Smooth muscle cell (in vitro differentiated cells): Measurements from ENCODE around the gene ASXL2. TPM values are rescaled to one million over a fixed set of nuclear protein-coding genes. Genes with fewer than 3 reads are reported as not detected.

Experiments used
- DNase-seq: peaks from one replicate; lab custom pipeline; 2025; ENCODE audit not compliant: unreplicated experiment; lab: John Stamatoyannopoulos, UW
- H2AFZ ChIP-seq: fragments of 200-600 bp; sonication (generic); 2 replicates; pipeline ENCODE4 v1.6.0; 2016; ENCODE audit warnings: antibody characterized with exemption, low read depth, mild to moderate bottlenecking
- H3F3A ChIP-seq: fragments of 200-600 bp; sonication (generic); 2 replicates; pipeline ENCODE4 v1.6.0; 2017; ENCODE audit warnings: antibody characterized with exemption, low read depth
- H3K27ac ChIP-seq: fragments of 200-600 bp; sonication (generic); 2 replicates; pipeline ENCODE4 v1.5.1; 2016; ENCODE audit warnings: low read depth, mild to moderate bottlenecking
- H3K27me3 ChIP-seq: fragments of 200-600 bp; sonication (generic); 2 replicates; pipeline ENCODE4 v1.6.1; 2016; ENCODE audit warnings: low read depth, mild to moderate bottlenecking
- H3K36me3 ChIP-seq: fragments of 200-600 bp; sonication (generic); 2 replicates; pipeline ENCODE4 v1.5.1; 2016; ENCODE audit warnings: low read depth
- H3K4me1 ChIP-seq: fragments of 200-600 bp; sonication (generic); 2 replicates; pipeline ENCODE4 v1.5.1; 2016; ENCODE audit warnings: low read depth
- H3K4me2 ChIP-seq: fragments of 200-600 bp; sonication (generic); 2 replicates; pipeline ENCODE4 v1.6.0; 2016; ENCODE audit warnings: mild to moderate bottlenecking
- H3K4me3 ChIP-seq: fragments of 200-600 bp; sonication (generic); 2 replicates; pipeline ENCODE4 v1.5.1; 2016; ENCODE audit warnings: mild to moderate bottlenecking
- H3K79me2 ChIP-seq: fragments of 200-600 bp; sonication (generic); 2 replicates; pipeline ENCODE4 v1.6.0; 2016; ENCODE audit warnings: low read depth, mild to moderate bottlenecking
- H3K9ac ChIP-seq: fragments of 200-600 bp; sonication (generic); 2 replicates; pipeline ENCODE4 v1.6.0; 2016; ENCODE audit warnings: low read depth
- H3K9me3 ChIP-seq: fragments of 200-600 bp; sonication (generic); replicated peaks from 2 replicates; pipeline ENCODE4 v1.5.1; 2016; ENCODE audit warnings: low read depth
- H4K20me1 ChIP-seq: fragments of 200-600 bp; sonication (generic); 2 replicates; pipeline ENCODE4 v1.6.0; 2016; ENCODE audit warnings: low read depth
- WGBS: methylation state at CpG from one replicate; pipeline ENCODE4 v1.1.7; 2016; ENCODE audit warnings: low lambda C conversion rate; 5-methylcytosine and 5-hydroxymethylcytosine counted together
- polyA plus RNA-seq: library from polyadenylated mRNA; unstranded; fragments of >200 nt; fragmentation: Nextera tagmentation; extraction: Ambion mirVana; gene quantifications from 2 replicates; pipeline ENCODE4 v1.2.1, GENCODE V29; 2016
- total RNA-seq: library from RNA; depleted of rRNA; stranded (reverse); fragments of >200 nt; gene quantifications from 2 replicates; pipeline ENCODE4 v1.2.3, GENCODE V29; 2014
- TF ChIP-seq, protein P1 (sequence below): fragments of 200-600 bp; sonication (generic); IDR thresholded peaks from 2 replicates; pipeline ENCODE4 v1.5.1; 2017; ENCODE audit warnings: borderline replicate concordance, mild to moderate bottlenecking, antibody characterized with exemption; ENCODE audit not compliant: insufficient read depth, poor library complexity, severe bottlenecking

The ASXL2 gene
- 10.1 and 13.2 TPM in 2 replicates for total RNA-seq
- polyA plus RNA-seq = 4.1 and 7.6 TPM in 2 replicates

DNA sequence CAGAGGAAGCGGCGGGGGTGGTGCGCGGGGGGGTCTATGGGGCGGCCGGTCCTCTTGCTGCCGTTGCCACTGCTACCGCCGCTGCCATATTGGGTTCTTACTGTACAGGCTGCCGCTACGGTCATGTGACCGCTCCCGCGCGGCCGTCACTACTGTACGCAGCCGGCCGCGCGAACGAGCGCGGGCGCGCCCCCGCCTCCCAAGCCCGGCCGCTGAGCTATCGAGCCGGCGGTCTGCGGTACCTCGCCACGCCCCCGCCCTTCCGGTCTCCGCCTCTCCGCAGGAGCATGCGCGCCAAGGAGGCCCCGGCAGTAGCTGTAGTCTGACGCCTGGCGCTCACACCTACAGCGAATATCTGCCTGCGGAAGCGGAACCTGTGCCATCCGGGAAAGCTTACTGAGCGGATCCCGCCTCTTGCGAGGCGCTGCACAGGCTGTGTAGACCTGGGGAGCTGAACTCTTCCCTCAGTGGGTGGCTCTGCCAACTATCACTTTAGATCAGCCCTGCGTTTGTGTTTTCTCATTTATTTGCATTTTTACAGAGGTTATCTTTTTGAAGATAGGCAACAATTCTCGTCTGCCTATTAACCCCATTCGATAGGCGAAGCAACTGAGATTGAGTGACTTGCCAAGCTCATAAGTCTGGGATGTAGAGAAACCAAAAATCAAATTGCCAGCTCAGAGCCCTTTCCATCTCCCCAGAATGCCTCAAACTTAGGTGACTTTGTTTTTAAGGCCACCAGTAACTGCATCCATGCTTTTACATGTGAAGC lies at the start of gene ASXL2:
TSS of gene ASXL2 (minus strand) at position 127 of the 772 bp plus-strand sequence. CDS start 265 bp downstream, outside the sequence.
- Histone ChIP-seq H3K4me3 (peak within 1 kb of the TSS; percentile 82), H3K27ac (peak within 1 kb of the TSS; percentile 98), H3K79me2 (peaks cover 37% of the 10 kb centered on the region), H4K20me1 (peaks cover 37% of the 10 kb centered on the region), H2AFZ (peak within 1 kb of the TSS; percentile 85), H3K4me2 (peak within 1 kb of the TSS; percentile 92), H3F3A (no peaks in the 10 kb centered on the region), H3K9ac (peak within 1 kb of the TSS; percentile 97), H3K27me3 (no peaks in the 10 kb centered on the region), H3K4me1 (peaks cover 19% of the 10 kb centered on the region), H3K36me3 (no peaks in the 10 kb centered on the region), H3K9me3 (no peaks in the 10 kb centered on the region)
- WGBS = 4% methylated on average over 53 of the region's 56 CpGs
- TF ChIP-seq, protein P1, sequence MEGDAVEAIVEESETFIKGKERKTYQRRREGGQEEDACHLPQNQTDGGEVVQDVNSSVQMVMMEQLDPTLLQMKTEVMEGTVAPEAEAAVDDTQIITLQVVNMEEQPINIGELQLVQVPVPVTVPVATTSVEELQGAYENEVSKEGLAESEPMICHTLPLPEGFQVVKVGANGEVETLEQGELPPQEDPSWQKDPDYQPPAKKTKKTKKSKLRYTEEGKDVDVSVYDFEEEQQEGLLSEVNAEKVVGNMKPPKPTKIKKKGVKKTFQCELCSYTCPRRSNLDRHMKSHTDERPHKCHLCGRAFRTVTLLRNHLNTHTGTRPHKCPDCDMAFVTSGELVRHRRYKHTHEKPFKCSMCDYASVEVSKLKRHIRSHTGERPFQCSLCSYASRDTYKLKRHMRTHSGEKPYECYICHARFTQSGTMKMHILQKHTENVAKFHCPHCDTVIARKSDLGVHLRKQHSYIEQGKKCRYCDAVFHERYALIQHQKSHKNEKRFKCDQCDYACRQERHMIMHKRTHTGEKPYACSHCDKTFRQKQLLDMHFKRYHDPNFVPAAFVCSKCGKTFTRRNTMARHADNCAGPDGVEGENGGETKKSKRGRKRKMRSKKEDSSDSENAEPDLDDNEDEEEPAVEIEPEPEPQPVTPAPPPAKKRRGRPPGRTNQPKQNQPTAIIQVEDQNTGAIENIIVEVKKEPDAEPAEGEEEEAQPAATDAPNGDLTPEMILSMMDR = no peak
- peak; percentile 83 for DNase-seq

DNA sequence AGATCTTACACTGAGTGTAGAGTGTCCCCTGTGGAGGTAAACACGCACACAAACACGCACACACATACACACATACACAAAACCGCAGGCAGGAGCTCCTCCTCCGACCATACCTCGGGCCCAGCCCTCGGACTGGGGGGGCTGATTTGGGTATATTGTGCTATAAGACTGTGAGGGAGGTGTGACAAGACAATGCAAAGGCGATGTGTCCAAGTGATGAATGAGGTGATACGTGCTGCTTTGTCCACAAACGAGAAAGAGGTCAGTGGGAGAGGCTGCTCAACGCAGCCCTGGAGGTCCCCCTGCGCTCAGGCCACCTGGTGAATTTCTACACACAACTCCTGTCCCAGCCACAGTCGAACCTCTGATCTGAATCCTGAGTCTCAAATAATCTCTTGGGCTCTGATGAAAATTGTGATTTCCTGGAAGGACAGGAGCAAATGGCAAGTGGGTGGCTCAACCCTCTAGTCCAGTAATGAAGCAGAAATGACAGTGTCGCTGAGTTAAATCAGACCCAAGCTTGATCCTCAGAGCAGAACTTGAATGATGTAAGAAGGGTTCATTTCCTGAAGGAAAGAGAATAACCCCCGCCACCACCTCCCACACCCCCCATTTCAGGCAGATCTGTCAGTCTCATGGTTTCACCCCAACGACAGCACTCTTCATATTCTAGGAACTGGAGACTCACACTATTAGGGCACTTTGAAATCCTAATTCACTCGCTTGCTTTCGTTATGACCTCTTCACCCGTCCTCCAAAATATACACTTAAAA lies 48.9 kb upstream of the ASXL2 start:
- Histone ChIP-seq H3K9ac (no peak overlapping the region), H3K79me2 (no peaks in the 10 kb centered on the region), H3K9me3 (no peaks in the 10 kb centered on the region), H2AFZ (no peak overlapping the region), H3K4me1 (no peaks in the 10 kb centered on the region), H3K36me3 (no peaks in the 10 kb centered on the region), H3F3A (no peaks in the 10 kb centered on the region), H4K20me1 (no peaks in the 10 kb centered on the region), H3K4me2 (no peak overlapping the region), H3K27me3 (no peaks in the 10 kb centered on the region), H3K4me3 (no peak overlapping the region), H3K27ac (no peak overlapping the region)
- TF ChIP-seq, protein P1 = no peak
- 90% methylated on average over 18 of the region's 18 CpGs for WGBS
- no peak for DNase-seq

DNA sequence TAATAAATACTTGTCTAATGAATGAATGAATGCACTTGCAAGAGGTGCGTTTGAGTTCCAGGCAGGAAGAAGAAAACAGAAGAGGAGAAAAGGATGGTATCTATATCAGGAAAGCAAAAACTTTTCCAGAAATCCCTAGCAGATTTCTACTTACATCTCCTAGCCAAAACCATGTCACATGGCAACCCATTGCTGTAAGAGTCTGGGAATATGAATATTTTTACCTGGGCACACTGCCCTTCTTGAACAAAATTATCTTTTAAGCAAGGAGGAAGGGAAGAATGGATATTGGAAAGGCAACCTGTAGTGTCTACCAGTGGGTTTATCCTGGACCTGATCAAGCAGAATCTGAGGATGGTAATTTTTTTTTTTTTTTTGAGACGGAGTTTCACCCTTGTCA lies 44.2 kb upstream of the ASXL2 start:
- no peaks in the 10 kb centered on the region for H3K27me3 ChIP-seq
- no peak overlapping the region for H2AFZ ChIP-seq
- no peak for DNase-seq
- no peaks in the 10 kb centered on the region for H3K4me1 ChIP-seq
- TF ChIP-seq, protein P1 = no peak
- H3K9ac ChIP-seq = no peak overlapping the region
- H3K36me3 ChIP-seq = no peaks in the 10 kb centered on the region
- no peaks in the 10 kb centered on the region for H4K20me1 ChIP-seq
- H3K79me2 ChIP-seq = no peaks in the 10 kb centered on the region
- no peak overlapping the region for H3K4me2 ChIP-seq
- no peak overlapping the region for H3K4me3 ChIP-seq
- H3K9me3 ChIP-seq = no peaks in the 10 kb centered on the region
- no peaks in the 10 kb centered on the region for H3F3A ChIP-seq
- WGBS = 85% methylated on average over 2 of the region's 2 CpGs
- H3K27ac ChIP-seq = no peak overlapping the region
